Lower lobe of right lung (tissue), 2 donors: ENCODE measurements around the gene GRID1. TPM values are rescaled to one million over a fixed set of nuclear protein-coding genes. Genes with fewer than 3 reads are reported as not detected.

ENCODE experiments used
- ATAC-seq, 2 donors: fragments of 200-7000 bp; cut with Tn5 transposase; one replicate each; pipeline ENCODE4 v1.9.1; 2020 to 2022; ENCODE audit warnings: mild to moderate bottlenecking in 2 of 2, moderate library complexity in 2 of 2
- DNase-seq: peaks from one replicate; pipeline ENCODE4 v3.0.0-alpha.2; 2020
- H3K27ac ChIP-seq: fragments of 200-600 bp; one replicate; pipeline ENCODE4 v1.8.0; 2022
- H3K27me3 ChIP-seq: fragments of 200-600 bp; one replicate; pipeline ENCODE4 v1.8.0; 2022; ENCODE audit warnings: low read depth
- H3K36me3 ChIP-seq: fragments of 200-600 bp; one replicate; pipeline ENCODE4 v1.8.0; 2022; ENCODE audit warnings: mild to moderate bottlenecking
- H3K4me1 ChIP-seq: fragments of 200-600 bp; one replicate; pipeline ENCODE4 v1.8.0; 2022
- H3K4me3 ChIP-seq: fragments of 200-600 bp; one replicate; pipeline ENCODE4 v1.8.0; 2022; ENCODE audit warnings: mild to moderate bottlenecking
- H3K9me3 ChIP-seq: fragments of 200-600 bp; one replicate; pipeline ENCODE4 v1.8.0; 2022
- CTCF ChIP-seq: fragments of 200-600 bp; IDR thresholded peaks from one replicate; pipeline ENCODE4 v1.8.0; 2022; ENCODE audit warnings: antibody characterized with exemption, mild to moderate bottlenecking
- intact Hi-C: fragments of 100-400 bp; cut with DNase I; formaldehyde crosslinking; loops from one replicate; pipeline ENCODE4 v1.11.0; 2022
- total RNA-seq: library from RNA; stranded (reverse); fragmentation: NEBNext Ultra II Directional; extraction: Animal tissue kit (Norgen Biotek cat#: 25700); gene quantifications from one replicate; pipeline ENCODE4 v1.2.1, GENCODE V29; 2021
- donor health status: DM: no; HTN: yes; CAD: no; lungs with severe emphysema.

The GRID1 gene
- total RNA-seq, 1 donor from 2014 or later, result 2.5 TPM

- no peak for DNase-seq
- no peak for TF ChIP-seq CTCF
- no peaks in the 10 kb centered on the region for H3K4me1 ChIP-seq
- no peaks in the 10 kb centered on the region for H3K27me3 ChIP-seq
- intact Hi-C loops, result no loop called here
- no peak overlapping the region for H3K4me3 ChIP-seq
- ATAC-seq, result no peak
- H3K36me3 ChIP-seq, result no peaks in the 10 kb centered on the region
- no peak overlapping the region for H3K27ac ChIP-seq
- H3K9me3 ChIP-seq, result no peaks in the 10 kb centered on the region
Observed at GRCh38 chr10:86306628-86307278, 59.8 kb downstream of the GRID1 start.

GRCh38 chr10:86305521-86305920 lies 61.1 kb downstream of the GRID1 start:
- H3K27me3 ChIP-seq, result no peaks in the 10 kb centered on the region
- ATAC-seq (no peak), DNase-seq (no peak)
- H3K27ac ChIP-seq, result no peak overlapping the region
- no peaks in the 10 kb centered on the region for H3K4me1 ChIP-seq
- H3K4me3 ChIP-seq, result no peak overlapping the region
- no peak for TF ChIP-seq CTCF
- H3K36me3 ChIP-seq, result no peaks in the 10 kb centered on the region
- intact Hi-C loops, result no loop called here
- H3K9me3 ChIP-seq, result no peaks in the 10 kb centered on the region

- DNase-seq (no peak), ATAC-seq (no peak)
- no peaks in the 10 kb centered on the region for H3K9me3 ChIP-seq
- TF ChIP-seq CTCF, result no peak
- intact Hi-C loops, result no loop called here
- no peaks in the 10 kb centered on the region for H3K36me3 ChIP-seq
- no peaks in the 10 kb centered on the region for H3K4me1 ChIP-seq
- H3K4me3 ChIP-seq, result no peak overlapping the region
- H3K27ac ChIP-seq, result no peak overlapping the region
- H3K27me3 ChIP-seq, result no peaks in the 10 kb centered on the region
Observed at GRCh38 chr10:86304436-86304835, 62.2 kb downstream of the GRID1 start.

GRCh38 chr10:86303626-86304025 lies 63.0 kb downstream of the GRID1 start:
- Histone ChIP-seq H3K27me3 (no peaks in the 10 kb centered on the region), H3K9me3 (no peaks in the 10 kb centered on the region), H3K27ac (no peak overlapping the region), H3K4me3 (no peak overlapping the region), H3K36me3 (no peaks in the 10 kb centered on the region), H3K4me1 (no peaks in the 10 kb centered on the region)
- no peak for DNase-seq
- intact Hi-C loops, result no loop called here
- no peak for TF ChIP-seq CTCF
- no peak for ATAC-seq

GRCh38 chr10:86301971-86302370 lies 64.6 kb downstream of the GRID1 start:
- TF ChIP-seq CTCF, result no peak
- Histone ChIP-seq H3K27me3 (no peaks in the 10 kb centered on the region), H3K27ac (no peak overlapping the region), H3K9me3 (no peaks in the 10 kb centered on the region), H3K36me3 (no peaks in the 10 kb centered on the region), H3K4me3 (no peak overlapping the region), H3K4me1 (no peaks in the 10 kb centered on the region)
- DNase-seq, result no peak
- intact Hi-C loops, result no loop called here
- ATAC-seq, result no peak
